HepG2 (cell line): ENCODE data around the gene GABRB3. TPM values are rescaled to one million over a fixed set of nuclear protein-coding genes. Genes with fewer than 3 reads are reported as not detected.

Experiments
- ATAC-seq: fragments of 200-7000 bp; cut with Tn5 transposase; 3 replicates; pipeline ENCODE4 v1.9.1; 2020; ENCODE audit warnings: mild to moderate bottlenecking, moderate library complexity
- Bru-seq: library from RNA; stranded (reverse); fragments of 400-500 nt; gene quantifications from one replicate; lab custom pipeline; 2021; lab: Mats Ljungman, UMichigan
- BruChase-seq, 2 experiments: library from RNA; stranded (reverse); fragments of 400-500 nt; gene quantifications; one replicate each; lab custom pipeline; 2021; lab: Mats Ljungman, UMichigan
- BruUV-seq: library from RNA; stranded (reverse); fragments of 400-500 nt; replicated peaks from 2 replicates; lab custom pipeline; 2021; lab: Mats Ljungman, UMichigan
- CTCF ChIA-PET: fragments of 300-600 bp; formaldehyde crosslinking; extraction: SDS; loops from one replicate; lab custom pipeline; 2021; ENCODE audit warnings: low total read pairs, inconsistent platforms, low intra/inter-chr PET ratio; lab: Yijun Ruan, JAX
- POLR2A ChIA-PET: fragments of 350-600 bp; sonication (Branson Sonifier 250); formaldehyde crosslinking; loops from one replicate; lab custom pipeline; 2020; ENCODE audit warnings: antibody characterized with exemption, inconsistent platforms; lab: Yijun Ruan, JAX
- DNase-seq: peaks from one replicate; pipeline ENCODE4 v3.0.0-alpha.2; 2015; ENCODE audit warnings: low spot score
- FAIRE-seq: peaks from 3 replicates; lab custom pipeline; 2011; peaks lifted over from hg19 to GRCh38; lab: Jason Lieb, UNC
- H2AFZ ChIP-seq: one replicate; pipeline ENCODE4 v1.6.1; 2011; ENCODE audit warnings: low read length, inconsistent platforms
- H3K27ac ChIP-seq: fragments of 300-600 bp; 3 replicates; pipeline ENCODE4 v1.8.0; 2011; ENCODE audit warnings: mixed run types, mild to moderate bottlenecking, mixed read lengths, low read length, inconsistent platforms; ENCODE audit not compliant: insufficient read depth; ENCODE audit errors: extremely low read length
- H3K27me3 ChIP-seq, 2 experiments: fragments of 200-600 bp in 1 of 2; 2 replicates in 1 of 2; 3 replicates in 1 of 2; pipeline versions ENCODE4 v1.6.0 to v1.8.0; 2011; ENCODE audit warnings: low read length in 2 of 2, mild to moderate bottlenecking in 2 of 2, moderate library complexity in 2 of 2, inconsistent platforms in 1 of 2; ENCODE audit not compliant: insufficient read depth in 2 of 2, control insufficient read depth in 1 of 2
- H3K36me3 ChIP-seq, 2 experiments: fragments of 200-600 bp in 1 of 2; replicated peaks in 1 of 2; 2 replicates in 1 of 2; 3 replicates in 1 of 2; pipeline versions ENCODE4 v1.5.1 to v1.8.0; 2011; ENCODE audit warnings: low read length in 2 of 2, inconsistent platforms in 1 of 2; ENCODE audit not compliant: insufficient read depth in 2 of 2, control insufficient read depth in 1 of 2
- H3K4me1 ChIP-seq: 2 replicates; pipeline ENCODE4 v1.5.1; 2012; ENCODE audit warnings: low read length, inconsistent platforms; ENCODE audit not compliant: insufficient read depth
- H3K4me2 ChIP-seq: 2 replicates; pipeline ENCODE4 v1.6.0; 2011; ENCODE audit warnings: low read depth, low read length, inconsistent platforms
- H3K4me3 ChIP-seq, 3 experiments: fragments of 200-600 bp in 1 of 3; sonication (generic), shearing (Covaris generic) in 1 of 3; replicated peaks in 1 of 3; 2 replicates each; pipeline ENCODE4 v1.5.1; 2011 to 2016; ENCODE audit warnings: low read length in 3 of 3, inconsistent platforms in 2 of 3, low read depth in 2 of 3, mild to moderate bottlenecking in 2 of 3, control low read depth in 1 of 3, mixed read lengths in 1 of 3; ENCODE audit not compliant: insufficient read depth in 1 of 3
- H3K79me2 ChIP-seq: one replicate; pipeline ENCODE4 v1.6.1; 2011; ENCODE audit warnings: low read length, inconsistent platforms; ENCODE audit not compliant: insufficient read depth
- H3K9ac ChIP-seq: 2 replicates; pipeline ENCODE4 v1.6.0; 2011; ENCODE audit warnings: mild to moderate bottlenecking, low read depth, low read length, inconsistent platforms; ENCODE audit not compliant: insufficient read depth
- H3K9me3 ChIP-seq: 2 replicates; pipeline ENCODE4 v1.5.1; 2012; ENCODE audit warnings: mild to moderate bottlenecking, low read length
- H4K20me1 ChIP-seq: 2 replicates; pipeline ENCODE4 v1.6.0; 2011; ENCODE audit warnings: inconsistent platforms, mild to moderate bottlenecking, low read length, moderate library complexity; ENCODE audit not compliant: insufficient read depth
- ZBTB21 ChIP-seq: sonication (generic); formaldehyde crosslinking; IDR thresholded peaks from 2 replicates; pipeline ENCODE4 v1.4.0; 2020; ENCODE audit warnings: missing genetic modification reagents
- WGBS: methylation state at CpG from one replicate; pipeline ENCODE4 v1.1.6; 2017; ENCODE audit warnings: low lambda C conversion rate; 5-methylcytosine and 5-hydroxymethylcytosine counted together
- in situ Hi-C: cut with HindIII; loops from 2 replicates; pipeline ENCODE4 v1.10.0; 2017; ENCODE audit warnings: low pct_unique_long_range_greater_than_20kb; ENCODE audit not compliant: extremely low pct_ligation_motif_present
- intact Hi-C: fragments of 100-400 bp; cut with micrococcal nuclease; formaldehyde crosslinking; loops from one replicate; pipeline ENCODE4 v1.10.0; 2022; ENCODE audit not compliant: unreplicated experiment
- long read RNA-seq, 2 experiments: library from RNA in 1 of 2; library from polyadenylated mRNA in 1 of 2; stranded (forward) in 1 of 2; unstranded in 1 of 2; transcript quantifications; one replicate each; pipeline ENCODE4 v2.0.0, GENCODE V29; 2019 to 2022
- polyA minus RNA-seq, 3 experiments: library from RNA; depleted of rRNA, polyadenylated mRNA; stranded (reverse); fragments of >200 nt; gene quantifications; 2 replicates each; pipeline ENCODE4 v1.2.3, GENCODE V29; 2011; ENCODE audit warnings: low replicate concordance in 1 of 3
- polyA plus RNA-seq, 8 experiments: library from polyadenylated mRNA; depleted of rRNA in 3 of 8; stranded (reverse) in 7 of 8; unstranded in 1 of 8; fragments of >200 nt; fragmentation: Illumina TruSeq in 4 of 8; extraction: Trizol in 4 of 8; gene quantifications; 2 replicates each; pipeline versions ENCODE4 v1.2.1 to v1.2.3, GENCODE V29; 2011 to 2016; ENCODE audit warnings: low read depth in 4 of 8, missing spikeins in 1 of 8, mixed read lengths in 1 of 8; ENCODE audit not compliant: insufficient read depth in 1 of 8
- total RNA-seq, 5 experiments: library from RNA; depleted of rRNA; stranded (reverse); fragments of >200 nt; fragmentation: Illumina TruSeq; extraction: Trizol; gene quantifications; 2 replicates each; pipeline ENCODE4 v1.2.3, GENCODE V29; 2016; ENCODE audit warnings: low read depth in 1 of 5
- TF ChIP-seq, protein P1 (sequence below): sonication (generic); formaldehyde crosslinking; IDR thresholded peaks from 2 replicates; pipeline ENCODE4 v1.8.1; 2022; ENCODE audit warnings: mild to moderate bottlenecking, missing genetic modification reagents
- TF ChIP-seq, protein P2 (sequence below): sonication (generic); formaldehyde crosslinking; IDR thresholded peaks from 2 replicates; pipeline ENCODE4 v1.5.1; 2020; ENCODE audit warnings: mild to moderate bottlenecking, missing genetic modification reagents, moderate library complexity

The GABRB3 gene
- not detected in 2 replicates for total RNA-seq (2016; rRNA removed; fragmentation: Illumina TruSeq; extraction: Trizol)
- total RNA-seq (2016; cell fraction: cytosol; rRNA removed; fragmentation: Illumina TruSeq; extraction: Trizol; ENCODE audit: low read depth) = not detected in 2 replicates
- not detected in 2 replicates for total RNA-seq (2016; cell fraction: insoluble cytoplasmic fraction; rRNA removed; fragmentation: Illumina TruSeq; extraction: Trizol)
- not detected in 2 replicates for total RNA-seq (2016; cell fraction: membrane; rRNA removed; fragmentation: Illumina TruSeq; extraction: Trizol)
- total RNA-seq (2016; cell fraction: nucleus; rRNA removed; fragmentation: Illumina TruSeq; extraction: Trizol) = not detected in 2 replicates
- polyA plus RNA-seq (2011; rRNA removed) = not detected in 2 replicates
- polyA plus RNA-seq (2011; cell fraction: cytosol; rRNA removed) = not detected in 2 replicates
- 0.05 TPM in 1 of 2 replicates, not detected in the other for polyA plus RNA-seq (2011; cell fraction: nucleus; rRNA removed)
- polyA plus RNA-seq (2012) = not detected in 2 replicates
- not detected in 2 replicates for polyA plus RNA-seq (2016; cell fraction: cytosol; fragmentation: Illumina TruSeq; extraction: Trizol; ENCODE audit: low read depth)
- polyA plus RNA-seq (2016; cell fraction: insoluble cytoplasmic fraction; fragmentation: Illumina TruSeq; extraction: Trizol; ENCODE audit: low read depth) = not detected in 2 replicates
- polyA plus RNA-seq (2016; cell fraction: membrane; fragmentation: Illumina TruSeq; extraction: Trizol; ENCODE audit: low read depth) = not detected in 2 replicates
- polyA plus RNA-seq (2016; cell fraction: nucleus; fragmentation: Illumina TruSeq; extraction: Trizol; ENCODE audit: insufficient read depth, low read depth) = not detected in 2 replicates
- polyA minus RNA-seq (2011; rRNA and poly(A)+ RNA removed; ENCODE audit: low replicate concordance) = not detected in 2 replicates
- not detected in 2 replicates for polyA minus RNA-seq (2011; cell fraction: cytosol; rRNA and poly(A)+ RNA removed)
- polyA minus RNA-seq (2011; cell fraction: nucleus; rRNA and poly(A)+ RNA removed) = not detected in 2 replicates
- percentile 2 among the genes with signal in this experiment for Bru-seq, nascent RNA
- BruChase-seq, experiment 1, labeled RNA remaining after a 6-hour chase = percentile 2 among the genes with signal in this experiment
- BruChase-seq, experiment 2, labeled RNA remaining after a 2-hour chase = percentile 3 among the genes with signal in this experiment
- long read RNA-seq, experiment 1 = 0 reads
- long read RNA-seq, experiment 2 = 0 reads

- Histone ChIP-seq H4K20me1 (no peaks in the 10 kb centered on the region), H3K27me3 (peaks cover 0 to 4% of the 10 kb centered on the region in 2 experiments; a peak in 2 of 5 replicates), H3K4me3 (peak within 1 kb of the TSS in 1 of 3 experiments; percentile 37; a peak in 1 of 6 replicates), H3K27ac (no peak within 1 kb of the TSS), H3K9me3 (no peaks in the 10 kb centered on the region), H3K36me3 (no peaks in the 10 kb centered on the region), H2AFZ (no peak within 1 kb of the TSS), H3K9ac (no peak within 1 kb of the TSS), H3K4me2 (peak within 1 kb of the TSS; percentile 23; the same call in 1 of the 2 replicates), H3K4me1 (no peaks in the 10 kb centered on the region), H3K79me2 (no peaks in the 10 kb centered on the region)
- in situ Hi-C loops = no loop called here
- CTCF ChIA-PET = no interaction called here
- WGBS = 75% methylated on average over 46 of the region's 112 CpGs
- POLR2A ChIA-PET = no interaction called here
- BruUV-seq = no TSS peak
- intact Hi-C loops = no loop called here
- TF ChIP-seq, protein P1, sequence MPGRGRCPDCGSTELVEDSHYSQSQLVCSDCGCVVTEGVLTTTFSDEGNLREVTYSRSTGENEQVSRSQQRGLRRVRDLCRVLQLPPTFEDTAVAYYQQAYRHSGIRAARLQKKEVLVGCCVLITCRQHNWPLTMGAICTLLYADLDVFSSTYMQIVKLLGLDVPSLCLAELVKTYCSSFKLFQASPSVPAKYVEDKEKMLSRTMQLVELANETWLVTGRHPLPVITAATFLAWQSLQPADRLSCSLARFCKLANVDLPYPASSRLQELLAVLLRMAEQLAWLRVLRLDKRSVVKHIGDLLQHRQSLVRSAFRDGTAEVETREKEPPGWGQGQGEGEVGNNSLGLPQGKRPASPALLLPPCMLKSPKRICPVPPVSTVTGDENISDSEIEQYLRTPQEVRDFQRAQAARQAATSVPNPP (CRISPR knock-in tag) = no peak
- TF ChIP-seq ZBTB21 = no peak
- TF ChIP-seq, protein P2, sequence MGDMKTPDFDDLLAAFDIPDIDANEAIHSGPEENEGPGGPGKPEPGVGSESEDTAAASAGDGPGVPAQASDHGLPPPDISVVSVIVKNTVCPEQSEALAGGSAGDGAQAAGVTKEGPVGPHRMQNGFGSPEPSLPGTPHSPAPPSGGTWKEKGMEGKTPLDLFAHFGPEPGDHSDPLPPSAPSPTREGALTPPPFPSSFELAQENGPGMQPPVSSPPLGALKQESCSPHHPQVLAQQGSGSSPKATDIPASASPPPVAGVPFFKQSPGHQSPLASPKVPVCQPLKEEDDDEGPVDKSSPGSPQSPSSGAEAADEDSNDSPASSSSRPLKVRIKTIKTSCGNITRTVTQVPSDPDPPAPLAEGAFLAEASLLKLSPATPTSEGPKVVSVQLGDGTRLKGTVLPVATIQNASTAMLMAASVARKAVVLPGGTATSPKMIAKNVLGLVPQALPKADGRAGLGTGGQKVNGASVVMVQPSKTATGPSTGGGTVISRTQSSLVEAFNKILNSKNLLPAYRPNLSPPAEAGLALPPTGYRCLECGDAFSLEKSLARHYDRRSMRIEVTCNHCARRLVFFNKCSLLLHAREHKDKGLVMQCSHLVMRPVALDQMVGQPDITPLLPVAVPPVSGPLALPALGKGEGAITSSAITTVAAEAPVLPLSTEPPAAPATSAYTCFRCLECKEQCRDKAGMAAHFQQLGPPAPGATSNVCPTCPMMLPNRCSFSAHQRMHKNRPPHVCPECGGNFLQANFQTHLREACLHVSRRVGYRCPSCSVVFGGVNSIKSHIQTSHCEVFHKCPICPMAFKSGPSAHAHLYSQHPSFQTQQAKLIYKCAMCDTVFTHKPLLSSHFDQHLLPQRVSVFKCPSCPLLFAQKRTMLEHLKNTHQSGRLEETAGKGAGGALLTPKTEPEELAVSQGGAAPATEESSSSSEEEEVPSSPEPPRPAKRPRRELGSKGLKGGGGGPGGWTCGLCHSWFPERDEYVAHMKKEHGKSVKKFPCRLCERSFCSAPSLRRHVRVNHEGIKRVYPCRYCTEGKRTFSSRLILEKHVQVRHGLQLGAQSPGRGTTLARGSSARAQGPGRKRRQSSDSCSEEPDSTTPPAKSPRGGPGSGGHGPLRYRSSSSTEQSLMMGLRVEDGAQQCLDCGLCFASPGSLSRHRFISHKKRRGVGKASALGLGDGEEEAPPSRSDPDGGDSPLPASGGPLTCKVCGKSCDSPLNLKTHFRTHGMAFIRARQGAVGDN (CRISPR knock-in tag) = no peak
- ATAC-seq = peak; percentile 43
- DNase-seq = no peak
- FAIRE-seq = no peak
These were observed at the start of gene GABRB3 for GRCh38 chr15:26772154-26773066. Gene GABRB3, minus strand, starts transcription at chr15:26773066.
